GM12878 (cell line): ENCODE data around the gene IRF2. TPM values are rescaled to one million over a fixed set of nuclear protein-coding genes. Genes with fewer than 3 reads are reported as not detected.

Experiments used
- ATAC-seq: fragments of 200-7000 bp; cut with Tn5 transposase; 3 replicates; pipeline ENCODE4 v1.9.1; 2020; ENCODE audit warnings: mild to moderate bottlenecking, moderate library complexity
- BruUV-seq: library from RNA; stranded (reverse); fragments of 400-500 nt; replicated peaks from 2 replicates; lab custom pipeline; 2021; lab: Mats Ljungman, UMichigan
- CTCF ChIA-PET: fragments of 300-600 bp; sonication (Branson Sonifier 250); formaldehyde crosslinking; extraction: SDS; loops from one replicate; lab custom pipeline; 2021; ENCODE audit warnings: inconsistent platforms; lab: Yijun Ruan, JAX
- POLR2A ChIA-PET: fragments of 350-600 bp; formaldehyde crosslinking; extraction: SDS; loops from one replicate; lab custom pipeline; 2021; ENCODE audit warnings: inconsistent platforms; lab: Charles Lee
- RAD21 ChIA-PET: fragments of 300-600 bp; sonication (Branson Sonifier 250); formaldehyde crosslinking; loops from one replicate; lab custom pipeline; 2023; ENCODE audit warnings: antibody characterized with exemption; ENCODE audit not compliant: unreplicated experiment; lab: Charles Lee
- SMC1A ChIA-PET: fragments of 300-600 bp; sonication (Branson Sonifier 250); formaldehyde crosslinking; loops from one replicate; lab custom pipeline; 2023; ENCODE audit not compliant: unreplicated experiment, uncharacterized antibody; lab: Charles Lee
- DNase-seq: peaks from one replicate; pipeline ENCODE4 v3.0.0-alpha.2; 2011; ENCODE audit warnings: low read depth, low spot score
- FAIRE-seq: peaks from 3 replicates; lab custom pipeline; 2011; peaks lifted over from hg19 to GRCh38; lab: Jason Lieb, UNC
- H2AFZ ChIP-seq: 2 replicates; pipeline ENCODE4 v1.6.0; 2011; ENCODE audit warnings: low read depth, low read length, control low read depth; ENCODE audit not compliant: control insufficient read depth
- H3K27ac ChIP-seq: 2 replicates; pipeline ENCODE4 v1.5.1; 2011; ENCODE audit warnings: control low read depth; ENCODE audit not compliant: control insufficient read depth, insufficient read depth
- H3K27me3 ChIP-seq, 2 experiments: replicated peaks in 1 of 2; 2 replicates each; pipeline versions ENCODE4 v1.6.0 to v1.6.1; 2011; ENCODE audit warnings: low read length in 1 of 2; ENCODE audit not compliant: control insufficient read depth in 2 of 2, insufficient read depth in 2 of 2
- H3K36me3 ChIP-seq, 2 experiments: 2 replicates each; pipeline ENCODE4 v1.5.1; 2011; ENCODE audit warnings: low read length in 1 of 2; ENCODE audit not compliant: control insufficient read depth in 2 of 2, insufficient read depth in 2 of 2
- H3K4me1 ChIP-seq: 2 replicates; pipeline ENCODE4 v1.6.1; 2011; ENCODE audit warnings: mild to moderate bottlenecking, low read length, moderate library complexity, mixed read lengths; ENCODE audit not compliant: control insufficient read depth, insufficient read depth
- H3K4me2 ChIP-seq: 2 replicates; pipeline ENCODE4 v1.6.0; 2011; ENCODE audit warnings: control low read depth; ENCODE audit not compliant: control insufficient read depth, insufficient read depth
- H3K4me3 ChIP-seq: fragments of 200-600 bp; sonication (generic); 2 replicates; pipeline ENCODE4 v1.5.1; 2016
- H3K79me2 ChIP-seq: 2 replicates; pipeline ENCODE4 v1.6.0; 2011; ENCODE audit warnings: low read length; ENCODE audit not compliant: control insufficient read depth, insufficient read depth
- H3K9ac ChIP-seq: 2 replicates; pipeline ENCODE4 v1.8.0; 2011; ENCODE audit warnings: low read length, control low read depth, mixed read lengths; ENCODE audit not compliant: control insufficient read depth, insufficient read depth
- H3K9me3 ChIP-seq: replicated peaks from 3 replicates; pipeline ENCODE4 v1.5.1; 2011; ENCODE audit warnings: mild to moderate bottlenecking, low read length; ENCODE audit not compliant: control insufficient read depth, insufficient read depth
- H4K20me1 ChIP-seq: 2 replicates; pipeline ENCODE4 v1.6.0; 2011; ENCODE audit not compliant: control insufficient read depth, insufficient read depth
- CBFB ChIP-seq: IDR thresholded peaks from 2 replicates; pipeline ENCODE4 v1.6.1; 2016; ENCODE audit warnings: antibody characterized with exemption, low read depth
- ETV6 ChIP-seq, 2 experiments: fragments of 450-650 bp in 1 of 2; IDR thresholded peaks in 1 of 2; conservative IDR thresholded peaks in 1 of 2; 2 replicates each; pipeline ENCODE4 v1.6.1; 2014; ENCODE audit warnings: antibody characterized with exemption in 1 of 2, borderline replicate concordance in 1 of 2, low read depth in 1 of 2, mild to moderate bottlenecking in 1 of 2, moderate library complexity in 1 of 2
- HCFC1 ChIP-seq: fragments of 150-350 bp; IDR thresholded peaks from 2 replicates; pipeline ENCODE4 v1.6.1; 2014; ENCODE audit warnings: low read length
- IKZF1 ChIP-seq: fragments of 450-650 bp; conservative IDR thresholded peaks from 2 replicates; pipeline ENCODE4 v1.6.1; 2017; ENCODE audit warnings: antibody characterized with exemption, mild to moderate bottlenecking
- NFYA ChIP-seq: IDR thresholded peaks from 2 replicates; pipeline ENCODE4 v1.6.1; 2011; ENCODE audit warnings: low read depth, mild to moderate bottlenecking, low read length, improper control_type of control experiment, borderline replicate concordance
- NR2C1 ChIP-seq: fragments of 450-650 bp; IDR thresholded peaks from 2 replicates; pipeline ENCODE4 v1.6.1; 2017; ENCODE audit warnings: antibody characterized with exemption, mild to moderate bottlenecking, moderate library complexity
- RELA ChIP-seq: fragments of 450-650 bp; IDR thresholded peaks from 2 replicates; pipeline ENCODE4 v1.8.0; 2014; ENCODE audit warnings: borderline replicate concordance; ENCODE audit not compliant: partially characterized antibody
- RFX5 ChIP-seq: IDR thresholded peaks from 2 replicates; pipeline ENCODE4 v1.6.1; 2011; ENCODE audit warnings: low read depth, low read length, improper control_type of control experiment
- SIN3A ChIP-seq: IDR thresholded peaks from 2 replicates; pipeline ENCODE4 v1.6.1; 2012; ENCODE audit warnings: low read depth, low read length, improper control_type of control experiment
- SMAD1 ChIP-seq: fragments of 450-650 bp; IDR thresholded peaks from 2 replicates; pipeline ENCODE4 v1.6.1; 2018; ENCODE audit warnings: mild to moderate bottlenecking, low read depth; ENCODE audit not compliant: partially characterized antibody
- SREBF2 ChIP-seq: IDR thresholded peaks from 2 replicates; pipeline ENCODE4 v1.6.1; 2012; ENCODE audit warnings: mild to moderate bottlenecking, low read length
- SRF ChIP-seq, 2 experiments: IDR thresholded peaks; 2 replicates each; pipeline ENCODE4 v1.6.1; 2011; ENCODE audit warnings: low read depth in 2 of 2, low read length in 2 of 2, mild to moderate bottlenecking in 1 of 2, moderate library complexity in 1 of 2
- STAT1 ChIP-seq: fragments of 450-650 bp; conservative IDR thresholded peaks from 2 replicates; pipeline ENCODE4 v1.6.1; 2014; ENCODE audit warnings: antibody characterized with exemption, mild to moderate bottlenecking
- ZZZ3 ChIP-seq: IDR thresholded peaks from 2 replicates; pipeline ENCODE4 v1.6.1; 2011; ENCODE audit warnings: low read depth; ENCODE audit not compliant: control insufficient read depth, insufficient read length
- WGBS: methylation state at CpG from one replicate; pipeline ENCODE4 v1.1.6; 2016; ENCODE audit warnings: low lambda C conversion rate; ENCODE audit not compliant: insufficient replicate concordance, insufficient coverage; ENCODE audit errors: missing lambda C conversion rate; 5-methylcytosine and 5-hydroxymethylcytosine counted together
- in situ Hi-C: fragments of 300-500 bp; cut with MboI; formaldehyde crosslinking; loops from 9 replicates; pipeline ENCODE4 v1.14.3; 2018; ENCODE audit warnings: mixed read lengths
- intact Hi-C: fragments of 100-400 bp; cut with micrococcal nuclease; formaldehyde crosslinking; loops from one replicate; pipeline ENCODE4 v1.14.2; 2022; ENCODE audit not compliant: unreplicated experiment
- polyA plus RNA-seq, 11 experiments: library from polyadenylated mRNA; depleted of rRNA in 4 of 11; unstranded in 6 of 11; stranded (reverse) in 5 of 11; fragments of >200 nt; fragmentation: Nextera tagmentation in 4 of 11; fragmentation: Illumina TruSeq in 1 of 11; extraction: Ambion mirVana in 4 of 11; extraction: Trizol in 1 of 11; gene quantifications; 1 replicate in 1 of 11; 2 replicates in 10 of 11; pipeline versions ENCODE4 v1.2.1 to v1.2.3, GENCODE V29; 2011 to 2016; ENCODE audit warnings: inconsistent platforms in 2 of 11, missing spikeins in 2 of 11, low read depth in 1 of 11
- total RNA-seq, 4 experiments: library from RNA; depleted of rRNA in 3 of 4; stranded (reverse); fragments of >200 nt in 3 of 4; fragmentation: Illumina TruSeq in 1 of 4; extraction: Trizol in 1 of 4; gene quantifications; 2 replicates each; pipeline versions ENCODE4 v1.2.1 to v1.2.3, GENCODE V29; 2013 to 2021
- TF ChIP-seq, protein P1 (sequence below): IDR thresholded peaks from 2 replicates; pipeline ENCODE4 v1.6.1; 2012; ENCODE audit warnings: low read length, inconsistent platforms
- TF ChIP-seq, protein P2 (sequence below): fragments of 450-650 bp; IDR thresholded peaks from 2 replicates; pipeline ENCODE4 v1.6.1; 2017; ENCODE audit warnings: low read depth, mild to moderate bottlenecking, moderate library complexity
- TF ChIP-seq, protein P3 (sequence below), 3 experiments: IDR thresholded peaks in 2 of 3; conservative IDR thresholded peaks in 1 of 3; 2 replicates each; pipeline ENCODE4 v1.5.1; 2011; ENCODE audit warnings: low read depth in 3 of 3, low read length in 3 of 3, mild to moderate bottlenecking in 3 of 3, control low read depth in 2 of 3, moderate library complexity in 2 of 3, inconsistent platforms in 1 of 3, mixed read lengths in 1 of 3; ENCODE audit not compliant: control insufficient read depth in 2 of 3, insufficient read depth in 1 of 3; ENCODE audit errors: extremely low read depth in 1 of 3
- TF ChIP-seq, protein P4 (sequence below): IDR thresholded peaks from 2 replicates; pipeline ENCODE4 v1.6.1; 2011; ENCODE audit warnings: low read depth, mild to moderate bottlenecking, low read length, moderate library complexity, borderline replicate concordance; ENCODE audit errors: extremely low read depth

The IRF2 gene
- total and polyA plus RNA-seq, 10 of the 15 experiments (the other 5 are each of a cell fraction or from before 2014, with no cell fraction given) = 45.1 to 99.3 (median 58.9) TPM

DNA sequence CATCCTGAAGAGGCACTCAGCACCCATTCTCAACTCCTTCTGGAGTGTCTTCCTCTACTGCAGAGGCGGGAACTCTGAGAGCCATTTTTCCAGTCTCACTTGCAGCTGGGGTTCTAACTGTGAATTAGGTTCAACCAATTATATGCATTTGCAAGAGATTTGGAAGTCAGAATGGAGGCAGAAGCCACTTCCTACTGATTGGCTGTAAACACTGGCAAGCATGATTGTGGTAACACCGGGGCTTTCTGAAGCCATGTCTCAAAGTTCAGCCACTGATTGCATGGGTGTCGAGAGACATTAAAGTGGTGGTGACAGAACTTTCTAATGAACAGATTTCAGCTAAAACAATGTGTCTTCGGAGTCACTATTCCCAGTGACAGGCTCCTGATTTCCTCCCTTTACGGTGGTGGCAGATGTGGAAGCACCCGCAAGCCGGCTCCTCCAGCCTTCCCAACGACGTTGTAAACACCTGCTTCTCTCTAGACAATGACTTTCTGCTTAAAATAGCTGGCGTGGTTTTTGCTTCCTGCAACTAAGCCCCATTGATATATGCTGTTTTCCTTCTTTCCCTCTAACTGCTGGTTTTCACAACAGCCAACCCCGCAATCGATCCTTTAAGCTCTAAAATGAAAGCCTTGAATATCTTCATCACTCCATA, 92.0 kb downstream of the IRF2 start:
- WGBS = 4% methylated on average over 11 of the region's 12 CpGs
- FAIRE-seq = no peak
- peak overlapping the region; percentile 88 for H3K27ac ChIP-seq
- TF ChIP-seq NR2C1 (no peak), SIN3A (no peak), HCFC1 (no peak), CBFB (0 out of 2 replicates have a peak, but pooled peaks have one; percentile 13), SMAD1 (no peak), IKZF1 (peak; percentile 75), RELA (no peak), RFX5 (no peak), ZZZ3 (no peak), SRF (IDR thresholded peaks at IDR 0.05; ENCODE audit: low read depth in 2 of 2, low read length in 2 of 2) (no peak), STAT1 (no peak), SREBF2 (no peak), NFYA (no peak), ETV6 (conservative IDR thresholded peaks at IDR 0.05 in 1 of 2, IDR thresholded peaks at IDR 0.05 in 1 of 2; ENCODE audit: borderline replicate concordance in 1 of 2, low read depth in 1 of 2) (peak in 1 of 2 experiments; percentile 54; a peak in 1 of 4 replicates)
- TF ChIP-seq, protein P1, sequence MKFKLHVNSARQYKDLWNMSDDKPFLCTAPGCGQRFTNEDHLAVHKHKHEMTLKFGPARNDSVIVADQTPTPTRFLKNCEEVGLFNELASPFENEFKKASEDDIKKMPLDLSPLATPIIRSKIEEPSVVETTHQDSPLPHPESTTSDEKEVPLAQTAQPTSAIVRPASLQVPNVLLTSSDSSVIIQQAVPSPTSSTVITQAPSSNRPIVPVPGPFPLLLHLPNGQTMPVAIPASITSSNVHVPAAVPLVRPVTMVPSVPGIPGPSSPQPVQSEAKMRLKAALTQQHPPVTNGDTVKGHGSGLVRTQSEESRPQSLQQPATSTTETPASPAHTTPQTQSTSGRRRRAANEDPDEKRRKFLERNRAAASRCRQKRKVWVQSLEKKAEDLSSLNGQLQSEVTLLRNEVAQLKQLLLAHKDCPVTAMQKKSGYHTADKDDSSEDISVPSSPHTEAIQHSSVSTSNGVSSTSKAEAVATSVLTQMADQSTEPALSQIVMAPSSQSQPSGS = 0 out of 2 replicates have a peak, but pooled peaks have one; percentile 32
- TF ChIP-seq, protein P2, sequence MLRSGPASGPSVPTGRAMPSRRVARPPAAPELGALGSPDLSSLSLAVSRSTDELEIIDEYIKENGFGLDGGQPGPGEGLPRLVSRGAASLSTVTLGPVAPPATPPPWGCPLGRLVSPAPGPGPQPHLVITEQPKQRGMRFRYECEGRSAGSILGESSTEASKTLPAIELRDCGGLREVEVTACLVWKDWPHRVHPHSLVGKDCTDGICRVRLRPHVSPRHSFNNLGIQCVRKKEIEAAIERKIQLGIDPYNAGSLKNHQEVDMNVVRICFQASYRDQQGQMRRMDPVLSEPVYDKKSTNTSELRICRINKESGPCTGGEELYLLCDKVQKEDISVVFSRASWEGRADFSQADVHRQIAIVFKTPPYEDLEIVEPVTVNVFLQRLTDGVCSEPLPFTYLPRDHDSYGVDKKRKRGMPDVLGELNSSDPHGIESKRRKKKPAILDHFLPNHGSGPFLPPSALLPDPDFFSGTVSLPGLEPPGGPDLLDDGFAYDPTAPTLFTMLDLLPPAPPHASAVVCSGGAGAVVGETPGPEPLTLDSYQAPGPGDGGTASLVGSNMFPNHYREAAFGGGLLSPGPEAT = peak; percentile 82
- TF ChIP-seq, protein P3, sequence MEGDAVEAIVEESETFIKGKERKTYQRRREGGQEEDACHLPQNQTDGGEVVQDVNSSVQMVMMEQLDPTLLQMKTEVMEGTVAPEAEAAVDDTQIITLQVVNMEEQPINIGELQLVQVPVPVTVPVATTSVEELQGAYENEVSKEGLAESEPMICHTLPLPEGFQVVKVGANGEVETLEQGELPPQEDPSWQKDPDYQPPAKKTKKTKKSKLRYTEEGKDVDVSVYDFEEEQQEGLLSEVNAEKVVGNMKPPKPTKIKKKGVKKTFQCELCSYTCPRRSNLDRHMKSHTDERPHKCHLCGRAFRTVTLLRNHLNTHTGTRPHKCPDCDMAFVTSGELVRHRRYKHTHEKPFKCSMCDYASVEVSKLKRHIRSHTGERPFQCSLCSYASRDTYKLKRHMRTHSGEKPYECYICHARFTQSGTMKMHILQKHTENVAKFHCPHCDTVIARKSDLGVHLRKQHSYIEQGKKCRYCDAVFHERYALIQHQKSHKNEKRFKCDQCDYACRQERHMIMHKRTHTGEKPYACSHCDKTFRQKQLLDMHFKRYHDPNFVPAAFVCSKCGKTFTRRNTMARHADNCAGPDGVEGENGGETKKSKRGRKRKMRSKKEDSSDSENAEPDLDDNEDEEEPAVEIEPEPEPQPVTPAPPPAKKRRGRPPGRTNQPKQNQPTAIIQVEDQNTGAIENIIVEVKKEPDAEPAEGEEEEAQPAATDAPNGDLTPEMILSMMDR (IDR thresholded peaks at IDR 0.05 in 2 of 3, conservative IDR thresholded peaks at IDR 0.05 in 1 of 3; ENCODE audit: control insufficient read depth in 2 of 3, extremely low read depth in 1 of 3, insufficient read depth in 1 of 3, low read depth in 3 of 3, low read length in 3 of 3) = no peak
- TF ChIP-seq, protein P4, sequence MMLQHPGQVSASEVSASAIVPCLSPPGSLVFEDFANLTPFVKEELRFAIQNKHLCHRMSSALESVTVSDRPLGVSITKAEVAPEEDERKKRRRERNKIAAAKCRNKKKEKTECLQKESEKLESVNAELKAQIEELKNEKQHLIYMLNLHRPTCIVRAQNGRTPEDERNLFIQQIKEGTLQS = no peak

More for the DNA sequence above, 92.0 kb downstream of the IRF2 start:
- TSS peak; percentile 95 for BruUV-seq
- Histone ChIP-seq H3K9ac (peak overlapping the region; percentile 65), H3K4me1 (peaks cover 64% of the 10 kb centered on the region), H3K4me3 (peak overlapping the region; percentile 57), H3K27me3 (no peaks in the 10 kb centered on the region), H4K20me1 (no peaks in the 10 kb centered on the region), H3K4me2 (peak overlapping the region; percentile 96), H3K9me3 (peaks cover 13% of the 10 kb centered on the region), H2AFZ (peak overlapping the region; percentile 12), H3K36me3 (peaks cover 0 to 6% of the 10 kb centered on the region in 2 experiments; a peak in 3 of 4 replicates), H3K79me2 (peaks cover 12% of the 10 kb centered on the region)
- DNase-seq (peak; percentile 53), ATAC-seq (peak; percentile 76)
- ChIA-PET SMC1A (interaction anchor here (1.0 to 6.9 kb wide), 27 partner anchors 12 to 154 kb away, joined by 3 to 184 read pairs (median 7); no protein-coding TSS in a partner anchor), RAD21 (interaction anchor here (0.6 to 7.1 kb wide), 20 partner anchors 12 to 1832 kb away, joined by 3 to 92 read pairs (median 6); no protein-coding TSS in a partner anchor), POLR2A (interaction anchor here (0.7 to 7.5 kb wide), 21 partner anchors 13 to 155 kb away, joined by 3 to 114 read pairs (median 5); partner anchors contain the start of gene IRF2), CTCF (interaction anchor here (1.0 to 3.9 kb wide), 20 partner anchors 8 to 153 kb away, joined by 3 to 11 read pairs (median 5); no protein-coding TSS in a partner anchor)
- intact Hi-C loops = no loop called here
- in situ Hi-C loops = no loop called here
